RPMI8226 (cell line): ENCODE data around the gene DEPP1.

ENCODE experiments used
- DNase-seq: peaks from one replicate; pipeline ENCODE4 v3.0.0-alpha.2; 2015

Gene DEPP1

GRCh38 chr10:44965651-44966097 is 12.9 kb downstream of the DEPP1 start:
- no peak for DNase-seq

DNA sequence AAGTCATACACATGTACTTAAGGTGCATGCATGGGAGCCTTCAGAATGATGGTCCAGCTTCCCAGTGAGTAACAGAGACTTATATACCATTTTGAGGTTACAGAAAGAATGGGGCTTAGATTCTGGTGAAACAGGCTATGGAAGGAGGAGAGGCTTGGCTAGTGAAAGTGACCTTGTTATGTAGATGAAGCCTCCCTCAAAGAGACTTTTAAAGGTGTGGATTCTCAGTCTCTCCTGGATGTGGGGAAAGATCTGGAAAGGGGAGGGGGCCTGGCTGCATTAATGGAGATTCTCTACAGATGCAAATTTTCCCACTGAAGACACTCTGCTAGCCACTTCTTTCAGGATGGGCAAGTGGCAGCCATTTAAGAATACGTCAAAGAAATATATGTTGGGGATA is 13.5 kb downstream of the DEPP1 start:
- DNase-seq, result no peak

DNA sequence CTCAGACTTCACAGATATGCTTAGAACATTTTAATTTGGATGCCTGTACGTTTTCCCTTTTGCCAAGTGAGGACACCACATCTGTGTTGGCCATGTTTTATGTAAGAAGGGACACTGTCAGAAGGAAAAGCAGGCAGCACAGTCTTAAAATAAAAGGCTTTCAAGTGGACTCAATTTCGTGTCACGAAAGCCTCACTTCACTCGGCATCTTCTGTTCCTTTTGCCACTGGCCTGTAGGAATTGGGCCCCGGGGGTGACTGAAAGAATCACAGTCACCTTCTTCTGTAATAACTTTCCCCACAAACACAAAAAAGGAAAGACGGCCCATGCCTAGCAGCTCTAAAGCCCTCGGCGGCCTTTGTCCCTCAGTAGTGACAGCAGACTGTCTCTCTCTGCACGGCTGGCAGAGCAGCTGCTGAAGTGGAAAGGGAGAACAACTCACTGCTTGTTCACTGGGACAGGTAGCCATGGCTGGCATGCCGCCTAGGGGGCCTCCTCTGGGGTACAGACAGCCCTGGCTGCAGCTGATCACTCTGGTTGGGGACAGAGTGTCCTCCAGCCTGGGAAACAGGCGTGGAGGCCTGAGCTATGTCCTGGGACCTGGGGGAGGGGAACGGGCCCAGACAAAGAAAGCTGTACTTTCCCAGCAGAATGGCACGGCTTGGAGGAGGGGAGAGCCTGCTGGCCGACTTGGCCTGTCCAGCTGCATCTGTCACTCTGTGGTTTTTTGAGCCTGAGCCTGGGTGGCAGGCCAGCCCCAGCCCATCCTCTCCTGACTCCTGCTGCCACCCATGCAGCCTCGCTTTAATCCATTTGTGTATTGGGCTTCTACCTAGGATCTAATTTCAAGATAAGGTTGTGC is 14.6 kb downstream of the DEPP1 start:
- peak; percentile 81 for DNase-seq

GRCh38 chr10:44962870-44963738 is 15.5 kb downstream of the DEPP1 start:
- peak; percentile 94 for DNase-seq

- DNase-seq, result no peak
Observed at GRCh38 chr10:44961931-44962750, 16.5 kb downstream of the DEPP1 start.

- DNase-seq, result no peak
Observed at GRCh38 chr10:44961230-44961571, 17.4 kb downstream of the DEPP1 start.

DNA sequence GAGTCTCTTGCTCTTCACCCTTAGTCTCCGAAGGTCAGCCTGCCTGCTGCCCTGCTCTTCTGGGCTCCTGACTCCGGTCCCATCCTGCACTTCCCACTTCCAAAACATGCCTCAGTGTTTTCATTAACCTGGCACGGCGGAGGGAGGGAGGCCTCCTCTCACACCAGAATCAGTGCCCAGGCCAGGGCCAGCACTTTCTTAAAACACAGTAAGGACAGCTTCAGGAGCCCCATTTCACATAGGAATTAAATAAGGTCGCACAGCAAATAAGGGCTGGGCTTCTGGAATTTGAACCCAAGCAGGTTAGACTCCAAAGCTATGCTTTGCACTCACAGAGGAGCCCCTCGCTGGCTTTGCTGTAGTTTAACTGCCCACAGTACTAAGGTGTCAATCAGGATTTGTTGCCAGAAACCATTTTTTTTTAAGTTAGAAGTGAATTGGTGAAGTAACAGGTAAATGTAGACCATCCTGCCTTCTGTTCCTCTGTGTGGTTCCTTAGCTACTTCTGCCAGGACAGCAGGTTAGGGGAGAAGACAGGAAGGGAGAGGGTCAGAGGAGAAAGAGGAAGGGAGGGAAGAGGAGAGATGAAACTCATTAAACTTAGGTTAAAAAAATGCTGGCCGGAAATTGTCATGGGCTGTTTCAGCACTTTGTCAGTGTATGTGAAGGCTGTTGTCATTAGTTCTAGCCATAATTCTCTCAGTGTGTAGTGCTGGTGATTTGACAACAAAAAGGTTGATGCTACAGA is 18.0 kb downstream of the DEPP1 start:
- peak; percentile 65 for DNase-seq

DNA sequence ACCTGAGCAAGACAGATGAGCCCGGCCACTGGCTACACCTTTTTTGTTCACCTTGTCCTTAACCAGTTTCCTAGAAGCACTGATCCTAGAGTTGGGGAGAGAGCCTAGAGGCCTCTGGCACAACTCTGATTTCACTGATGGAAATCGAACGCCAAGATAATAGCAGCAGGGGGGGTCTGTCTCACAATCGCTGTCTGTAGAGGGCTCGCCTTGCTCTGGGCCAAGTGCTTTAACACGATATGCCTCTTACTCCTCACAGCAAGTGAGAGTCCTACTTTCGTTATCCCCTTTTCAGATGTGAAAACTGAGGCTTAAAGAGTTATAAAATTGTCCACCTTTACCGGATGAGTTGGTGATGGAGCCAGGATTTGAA is 18.5 kb downstream of the DEPP1 start:
- DNase-seq, result no peak

DNA sequence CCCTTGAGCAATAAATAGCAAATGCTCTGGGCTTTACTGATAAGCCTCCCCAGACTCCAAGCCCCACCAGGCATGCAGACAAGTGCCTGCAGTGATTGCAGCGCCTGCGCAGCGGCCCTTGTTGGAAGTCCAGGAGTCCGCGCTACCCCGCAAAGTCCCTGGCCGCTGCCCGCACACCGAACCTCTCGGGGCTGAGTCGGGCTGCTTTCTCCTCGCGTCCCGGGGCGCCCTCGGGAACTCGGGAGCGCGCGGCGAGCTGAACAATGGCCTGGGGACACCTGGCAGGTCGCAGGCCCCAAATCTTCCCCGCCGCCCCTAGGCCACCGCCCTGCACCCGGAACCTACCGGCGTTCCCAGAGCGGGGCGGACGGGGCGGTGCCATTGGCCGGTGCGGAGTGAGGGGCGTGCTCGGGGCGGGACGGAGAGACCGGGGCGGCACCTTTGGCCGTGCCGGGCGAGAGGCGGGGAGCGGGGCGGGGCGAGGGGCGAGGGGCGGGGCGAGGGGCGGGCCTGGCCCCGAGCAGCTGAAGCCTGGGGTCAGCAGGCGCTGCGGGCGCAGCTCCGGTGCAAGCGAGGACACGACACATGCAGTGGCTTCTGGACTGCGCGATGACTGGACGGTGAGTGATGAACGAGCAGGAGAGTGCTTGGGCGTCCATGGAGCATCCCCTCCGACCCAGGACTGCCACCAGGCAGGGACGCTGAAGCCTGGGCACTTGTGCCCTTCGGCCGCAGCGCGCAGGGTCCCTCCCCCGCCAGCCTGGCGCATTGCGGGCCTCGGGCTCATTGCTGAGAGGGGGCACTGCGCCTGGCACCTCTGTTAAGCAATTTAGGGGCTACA is 19.1 kb downstream of the DEPP1 start, which contains the start of gene RASSF4:
TSS of gene RASSF4 (plus strand) at position 556 of the 841 bp plus-strand sequence. CDS start 10,401 bp downstream, outside the sequence.
- DNase-seq, result peak; percentile 91

- no peak for DNase-seq
Observed at GRCh38 chr10:44958898-44959246, 19.7 kb downstream of the DEPP1 start.

- no peak for DNase-seq
Observed at GRCh38 chr10:44958196-44958897, 20.3 kb downstream of the DEPP1 start.

DNA sequence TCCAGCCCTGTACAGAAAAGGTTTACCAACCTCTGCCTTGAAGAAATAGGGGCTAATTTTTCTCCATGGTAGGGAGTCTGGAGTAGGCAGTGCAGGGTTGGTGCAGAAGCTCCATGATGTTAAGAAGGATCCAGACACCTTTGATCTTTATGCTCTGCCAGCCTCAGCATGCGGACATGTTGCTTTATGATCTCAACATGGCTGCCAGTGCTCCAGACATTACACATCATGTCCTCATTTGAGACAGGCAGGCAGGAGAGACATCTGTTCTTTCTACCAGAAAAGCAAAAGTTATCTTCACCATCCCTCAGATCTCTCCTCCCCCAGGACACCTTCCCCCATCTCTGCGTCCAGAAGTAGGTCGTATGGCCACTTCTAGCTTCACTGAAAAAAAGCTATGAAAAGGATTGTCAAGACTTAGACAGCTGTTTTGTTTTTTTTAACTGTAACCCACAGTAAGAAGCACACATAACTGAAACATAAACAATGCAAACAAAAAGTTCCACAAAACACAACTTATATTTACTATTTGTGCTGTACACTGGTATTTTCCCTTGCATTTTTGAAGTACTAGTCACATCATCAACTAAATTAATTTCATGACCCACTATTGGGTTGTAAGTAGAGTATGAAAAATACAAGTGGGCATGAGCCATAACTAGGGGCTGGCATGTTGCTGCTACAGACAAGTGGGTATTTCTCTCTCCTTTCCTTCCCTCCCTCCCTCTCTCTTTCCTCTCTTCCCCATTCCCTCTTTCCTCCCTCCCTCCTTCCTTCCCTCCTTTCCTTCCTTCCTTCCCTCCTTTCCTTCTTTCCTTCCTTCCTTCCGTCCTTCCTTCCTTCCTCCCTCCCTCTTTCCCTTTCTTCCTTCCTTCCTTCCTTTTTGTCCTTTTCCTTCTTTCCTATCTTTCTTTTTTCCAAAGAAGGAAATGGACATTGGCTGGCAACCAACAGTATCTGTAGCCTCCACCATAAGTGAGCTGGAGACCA is 21.6 kb downstream of the DEPP1 start:
- no peak for DNase-seq

DNA sequence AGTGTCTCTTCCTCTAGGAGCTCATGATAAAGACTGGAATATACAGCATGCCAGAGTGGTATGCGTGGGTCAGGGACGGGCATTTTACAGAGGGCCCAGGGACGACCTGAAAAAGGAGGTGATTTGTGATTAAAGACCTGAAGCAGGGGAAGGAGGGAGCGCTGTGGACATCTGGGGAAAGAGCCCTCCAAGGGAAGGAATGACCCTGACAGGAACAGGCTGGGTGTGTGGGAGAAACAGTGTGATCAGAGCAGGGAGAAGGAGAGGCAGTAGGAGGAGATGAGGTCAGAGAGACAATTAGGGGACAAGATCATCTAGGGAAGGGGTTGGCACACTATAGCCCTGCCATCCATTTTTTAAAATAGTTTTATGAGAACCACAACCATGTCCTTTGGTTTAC is 22.4 kb downstream of the DEPP1 start:
- DNase-seq, result no peak

DNA sequence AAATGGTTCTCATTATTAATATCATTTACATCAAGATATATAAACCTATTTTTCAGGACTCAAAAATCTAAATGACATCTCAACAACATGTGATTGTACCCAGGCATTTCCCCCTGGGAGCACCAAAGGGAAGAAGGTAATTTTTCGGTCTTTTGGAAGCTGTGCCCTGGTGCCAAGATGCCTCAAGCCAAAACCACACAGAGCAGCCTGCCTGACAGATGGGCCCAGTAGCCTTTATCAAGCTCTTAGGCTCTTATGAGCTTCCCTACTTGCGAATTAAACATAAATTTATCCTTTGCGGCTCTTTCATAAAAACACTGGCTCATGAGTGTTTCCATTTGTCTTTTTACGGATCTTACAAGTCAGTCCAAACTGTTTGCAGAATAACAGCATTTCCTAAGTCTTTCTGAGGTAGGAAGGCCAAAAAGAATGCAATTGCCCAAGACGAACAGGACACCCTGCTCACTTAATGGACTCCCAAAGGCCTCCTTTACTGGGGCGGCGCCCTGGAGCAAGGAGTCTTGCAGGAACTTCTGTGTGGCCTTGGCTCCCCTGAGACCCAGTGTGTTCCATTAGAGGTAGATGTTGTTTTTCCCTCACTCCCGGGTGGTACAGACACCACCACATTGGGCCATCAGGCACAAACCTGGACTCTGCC is 23.1 kb downstream of the DEPP1 start:
- no peak for DNase-seq

- no peak for DNase-seq
Observed at GRCh38 chr10:44954962-44955361, 23.6 kb downstream of the DEPP1 start.

- DNase-seq, result no peak
Observed at GRCh38 chr10:44954042-44954441, 24.6 kb downstream of the DEPP1 start.

DNA sequence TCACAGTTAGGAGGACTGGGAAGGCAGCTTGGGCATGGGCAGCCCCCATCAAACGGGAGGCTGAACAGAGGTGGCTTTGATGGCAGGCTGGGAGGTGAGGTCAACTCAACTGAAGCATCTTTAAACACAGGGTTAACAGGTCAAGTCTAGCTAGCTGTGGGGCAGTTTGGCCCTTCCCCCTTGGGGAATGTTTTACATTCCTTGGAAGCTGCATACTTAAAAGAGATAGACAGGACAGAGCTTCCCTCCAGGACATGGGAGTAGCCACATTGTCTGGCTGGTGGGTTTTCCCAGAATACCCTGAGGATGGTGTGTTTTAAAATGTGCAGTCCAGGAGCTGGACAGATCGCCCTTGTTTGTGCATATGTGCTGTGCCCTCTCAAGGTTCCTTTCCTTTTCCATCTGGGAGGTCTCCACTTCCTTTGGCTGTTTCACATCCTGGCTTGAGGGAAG is 25.8 kb downstream of the DEPP1 start:
- DNase-seq, result no peak

GRCh38 chr10:44951576-44952226 is 26.9 kb downstream of the DEPP1 start:
- DNase-seq, result no peak
